HepG2 (cell line): ENCODE results near the gene UTS2R. TPM values are rescaled to one million over a fixed set of nuclear protein-coding genes. Genes with fewer than 3 reads are reported as not detected.

Experiments used
- ATF1 ChIP-seq: IDR thresholded peaks from 2 replicates; pipeline ENCODE4 v1.6.1; 2016; ENCODE audit warnings: mild to moderate bottlenecking, control low read depth
- CHCHD3 ChIP-seq: sonication (generic); formaldehyde crosslinking; IDR thresholded peaks from 2 replicates; pipeline ENCODE4 v1.8.0; 2022; ENCODE audit warnings: mild to moderate bottlenecking, missing genetic modification reagents, moderate library complexity
- HDAC1 ChIP-seq: sonication (generic); formaldehyde crosslinking; IDR thresholded peaks from 2 replicates; pipeline ENCODE4 v1.5.1; 2020; ENCODE audit warnings: mild to moderate bottlenecking, missing genetic modification reagents
- HOXD1 ChIP-seq: sonication (generic); formaldehyde crosslinking; IDR thresholded peaks from 2 replicates; pipeline ENCODE4 v1.5.0; 2020; ENCODE audit warnings: missing genetic modification reagents
- MAFK ChIP-seq, 2 experiments: IDR thresholded peaks in 1 of 2; conservative IDR thresholded peaks in 1 of 2; 2 replicates each; pipeline ENCODE4 v1.6.1; 2011; ENCODE audit warnings: improper control_type of control experiment in 2 of 2, low read length in 2 of 2
- NFE2 ChIP-seq: sonication (generic); formaldehyde crosslinking; IDR thresholded peaks from 2 replicates; pipeline ENCODE4 v1.4.0; 2020; ENCODE audit warnings: missing genetic modification reagents
- NFE2L1 ChIP-seq: sonication (generic); formaldehyde crosslinking; IDR thresholded peaks from 2 replicates; pipeline ENCODE4 v1.4.0; 2020; ENCODE audit warnings: missing genetic modification reagents, mild to moderate bottlenecking, borderline replicate concordance
- NFIC ChIP-seq: IDR thresholded peaks from 2 replicates; pipeline ENCODE4 v1.6.1; 2012; ENCODE audit warnings: mild to moderate bottlenecking, low read length, inconsistent platforms
- NR3C1 ChIP-seq: sonication (generic); formaldehyde crosslinking; IDR thresholded peaks from 2 replicates; pipeline ENCODE4 v1.4.0; 2020; ENCODE audit warnings: missing genetic modification reagents
- PAF1 ChIP-seq: IDR thresholded peaks from 2 replicates; pipeline ENCODE4 v1.6.1; 2016; ENCODE audit warnings: missing genetic modification reagents, missing compliant biosample characterization
- PCBP2 ChIP-seq: fragments of 200-400 bp; formaldehyde crosslinking; optimal IDR thresholded peaks from 2 replicates; pipeline ENCODE3; 2018; ENCODE audit warnings: low read length, low read depth; ENCODE audit not compliant: poor library complexity, severe bottlenecking
- REL ChIP-seq: sonication (generic); formaldehyde crosslinking; conservative IDR thresholded peaks from 2 replicates; pipeline ENCODE4 v1.8.0; 2022; ENCODE audit warnings: mild to moderate bottlenecking, missing genetic modification reagents, moderate library complexity
- SMARCE1 ChIP-seq: fragments of 450-650 bp; IDR thresholded peaks from 2 replicates; pipeline ENCODE4 v1.6.1; 2017; ENCODE audit warnings: borderline replicate concordance
- SOX5 ChIP-seq: IDR thresholded peaks from 2 replicates; pipeline ENCODE4 v1.6.1; 2016; ENCODE audit warnings: borderline replicate concordance
- TGIF2 ChIP-seq: IDR thresholded peaks from 2 replicates; pipeline ENCODE4 v1.6.1; 2016; ENCODE audit warnings: control low read depth, missing compliant biosample characterization
- ZC3H13 ChIP-seq: sonication (generic); formaldehyde crosslinking; IDR thresholded peaks from 2 replicates; pipeline ENCODE4 v1.8.1; 2023; ENCODE audit warnings: mild to moderate bottlenecking, missing genetic modification reagents, moderate library complexity
- ZNF136 ChIP-seq: sonication (generic); formaldehyde crosslinking; IDR thresholded peaks from 2 replicates; pipeline ENCODE4 v1.8.1; 2022; ENCODE audit warnings: low read depth, mild to moderate bottlenecking, moderate library complexity, missing genetic modification reagents
- ZNF17 ChIP-seq: sonication (generic); formaldehyde crosslinking; IDR thresholded peaks from 2 replicates; pipeline ENCODE4 v1.5.0; 2020; ENCODE audit warnings: mild to moderate bottlenecking, missing genetic modification reagents
- ZNF205 ChIP-seq: IDR thresholded peaks from 2 replicates; pipeline ENCODE4 v1.6.1; 2018; ENCODE audit warnings: missing biosample characterization, missing genetic modification reagents
- ZNF256 ChIP-seq: sonication (generic); formaldehyde crosslinking; conservative IDR thresholded peaks from 2 replicates; pipeline ENCODE4 v1.4.0; 2020; ENCODE audit warnings: missing genetic modification reagents
- ZNF331 ChIP-seq: sonication (generic); formaldehyde crosslinking; IDR thresholded peaks from 2 replicates; pipeline ENCODE4 v1.4.0; 2020; ENCODE audit warnings: missing genetic modification reagents
- ZNF468 ChIP-seq: sonication (generic); formaldehyde crosslinking; IDR thresholded peaks from 2 replicates; pipeline ENCODE4 v1.8.0; 2022; ENCODE audit warnings: mild to moderate bottlenecking, moderate library complexity, missing genetic modification reagents
- ZNF484 ChIP-seq: sonication (generic); formaldehyde crosslinking; IDR thresholded peaks from 2 replicates; pipeline ENCODE4 v1.5.1; 2020; ENCODE audit warnings: mild to moderate bottlenecking, low read depth, missing genetic modification reagents, borderline replicate concordance
- ZNF572 ChIP-seq: sonication (generic); formaldehyde crosslinking; IDR thresholded peaks from 2 replicates; pipeline ENCODE4 v1.5.1; 2020; ENCODE audit warnings: mild to moderate bottlenecking, missing genetic modification reagents
- ZNF713 ChIP-seq: sonication (generic); formaldehyde crosslinking; IDR thresholded peaks from 2 replicates; pipeline ENCODE4 v1.4.0; 2020; ENCODE audit warnings: mild to moderate bottlenecking, missing genetic modification reagents
- ZSCAN25 ChIP-seq: sonication (generic); formaldehyde crosslinking; IDR thresholded peaks from 2 replicates; pipeline ENCODE4 v1.8.0; 2022; ENCODE audit warnings: mild to moderate bottlenecking, missing genetic modification reagents
- polyA plus RNA-seq, 8 experiments: library from polyadenylated mRNA; depleted of rRNA in 3 of 8; stranded (reverse) in 7 of 8; unstranded in 1 of 8; fragments of >200 nt; fragmentation: Illumina TruSeq in 4 of 8; extraction: Trizol in 4 of 8; gene quantifications; 2 replicates each; pipeline versions ENCODE4 v1.2.1 to v1.2.3, GENCODE V29; 2011 to 2016; ENCODE audit warnings: low read depth in 4 of 8, missing spikeins in 1 of 8, mixed read lengths in 1 of 8; ENCODE audit not compliant: insufficient read depth in 1 of 8
- total RNA-seq, 5 experiments: library from RNA; depleted of rRNA; stranded (reverse); fragments of >200 nt; fragmentation: Illumina TruSeq; extraction: Trizol; gene quantifications; 2 replicates each; pipeline ENCODE4 v1.2.3, GENCODE V29; 2016; ENCODE audit warnings: low read depth in 1 of 5
- TF ChIP-seq, protein P1 (sequence below): sonication (generic); formaldehyde crosslinking; IDR thresholded peaks from 2 replicates; pipeline ENCODE4 v1.9.0; 2021; ENCODE audit warnings: missing genetic modification reagents, borderline replicate concordance
- TF ChIP-seq, protein P2 (sequence below): sonication (generic); formaldehyde crosslinking; IDR thresholded peaks from 2 replicates; pipeline ENCODE4 v1.4.0; 2020; ENCODE audit warnings: missing genetic modification reagents

The UTS2R gene
- total and polyA plus RNA-seq, 2 of the 13 experiments (the other 11 are each of a cell fraction or from before 2014, with no cell fraction given), result 0.13 to 0.15 TPM

DNA sequence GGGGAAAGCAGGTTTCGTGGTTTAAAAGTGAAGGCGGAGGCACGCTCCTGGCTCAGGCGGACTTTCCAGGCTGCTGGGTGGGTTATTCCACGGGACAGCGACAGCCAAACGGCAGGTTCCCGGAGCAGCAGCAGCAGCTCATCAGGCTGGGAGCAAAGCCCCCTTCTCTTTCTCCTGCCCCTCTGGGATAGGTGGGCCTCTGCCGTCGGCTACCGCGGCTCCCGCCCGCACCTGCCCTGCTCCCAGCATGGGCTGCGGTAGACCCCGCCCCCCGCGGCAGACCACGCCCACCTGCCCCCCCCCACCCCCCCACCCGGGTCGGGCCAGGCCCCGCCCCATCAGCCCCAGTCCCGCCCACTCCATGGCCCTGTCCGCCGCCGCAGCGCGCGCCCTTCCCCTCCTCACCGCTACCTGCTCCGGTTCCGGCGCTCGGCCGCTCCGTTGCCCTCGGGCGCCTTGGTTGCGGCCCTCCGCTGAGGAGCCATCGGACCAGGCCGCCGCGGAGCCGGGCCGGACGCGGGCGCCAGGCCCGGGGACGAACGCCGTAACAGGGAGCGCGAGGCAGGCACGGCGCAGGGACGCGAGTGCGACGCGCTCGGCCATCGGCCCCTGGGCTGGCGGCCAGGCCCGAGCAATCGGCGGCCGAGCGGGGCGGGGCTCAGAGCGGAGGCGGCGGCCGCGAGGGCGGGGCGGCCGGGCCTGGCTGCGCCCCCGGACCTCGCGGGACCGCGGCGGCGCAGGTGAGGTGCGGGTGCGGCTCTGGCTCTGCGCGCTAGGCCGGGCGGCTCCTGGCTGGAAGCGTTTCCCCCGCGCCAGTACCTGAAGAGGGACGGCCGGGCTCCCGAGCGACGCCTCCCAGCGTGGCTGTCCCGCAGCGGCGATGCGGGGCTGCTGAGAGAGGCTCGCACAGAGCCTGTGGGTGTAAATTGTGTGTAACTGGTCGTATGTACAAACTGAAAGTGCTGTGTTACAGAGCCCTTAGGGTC lies 46.7 kb downstream of the UTS2R start, which contains the start of the genes HEXD and OGFOD3 (continued):
- TF ChIP-seq, protein P1, sequence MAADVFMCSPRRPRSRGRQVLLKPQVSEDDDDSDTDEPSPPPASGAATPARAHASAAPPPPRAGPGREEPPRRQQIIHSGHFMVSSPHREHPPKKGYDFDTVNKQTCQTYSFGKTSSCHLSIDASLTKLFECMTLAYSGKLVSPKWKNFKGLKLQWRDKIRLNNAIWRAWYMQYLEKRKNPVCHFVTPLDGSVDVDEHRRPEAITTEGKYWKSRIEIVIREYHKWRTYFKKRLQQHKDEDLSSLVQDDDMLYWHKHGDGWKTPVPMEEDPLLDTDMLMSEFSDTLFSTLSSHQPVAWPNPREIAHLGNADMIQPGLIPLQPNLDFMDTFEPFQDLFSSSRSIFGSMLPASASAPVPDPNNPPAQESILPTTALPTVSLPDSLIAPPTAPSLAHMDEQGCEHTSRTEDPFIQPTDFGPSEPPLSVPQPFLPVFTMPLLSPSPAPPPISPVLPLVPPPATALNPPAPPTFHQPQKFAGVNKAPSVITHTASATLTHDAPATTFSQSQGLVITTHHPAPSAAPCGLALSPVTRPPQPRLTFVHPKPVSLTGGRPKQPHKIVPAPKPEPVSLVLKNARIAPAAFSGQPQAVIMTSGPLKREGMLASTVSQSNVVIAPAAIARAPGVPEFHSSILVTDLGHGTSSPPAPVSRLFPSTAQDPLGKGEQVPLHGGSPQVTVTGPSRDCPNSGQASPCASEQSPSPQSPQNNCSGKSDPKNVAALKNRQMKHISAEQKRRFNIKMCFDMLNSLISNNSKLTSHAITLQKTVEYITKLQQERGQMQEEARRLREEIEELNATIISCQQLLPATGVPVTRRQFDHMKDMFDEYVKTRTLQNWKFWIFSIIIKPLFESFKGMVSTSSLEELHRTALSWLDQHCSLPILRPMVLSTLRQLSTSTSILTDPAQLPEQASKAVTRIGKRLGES (CRISPR knock-in tag), result no peak; the same call in 1 of the 2 replicates
- no peak for TF ChIP-seq ZNF17
- no peak; the same call in 1 of the 2 replicates for TF ChIP-seq NFE2L1 (CRISPR knock-in tag)
- TF ChIP-seq, protein P2, sequence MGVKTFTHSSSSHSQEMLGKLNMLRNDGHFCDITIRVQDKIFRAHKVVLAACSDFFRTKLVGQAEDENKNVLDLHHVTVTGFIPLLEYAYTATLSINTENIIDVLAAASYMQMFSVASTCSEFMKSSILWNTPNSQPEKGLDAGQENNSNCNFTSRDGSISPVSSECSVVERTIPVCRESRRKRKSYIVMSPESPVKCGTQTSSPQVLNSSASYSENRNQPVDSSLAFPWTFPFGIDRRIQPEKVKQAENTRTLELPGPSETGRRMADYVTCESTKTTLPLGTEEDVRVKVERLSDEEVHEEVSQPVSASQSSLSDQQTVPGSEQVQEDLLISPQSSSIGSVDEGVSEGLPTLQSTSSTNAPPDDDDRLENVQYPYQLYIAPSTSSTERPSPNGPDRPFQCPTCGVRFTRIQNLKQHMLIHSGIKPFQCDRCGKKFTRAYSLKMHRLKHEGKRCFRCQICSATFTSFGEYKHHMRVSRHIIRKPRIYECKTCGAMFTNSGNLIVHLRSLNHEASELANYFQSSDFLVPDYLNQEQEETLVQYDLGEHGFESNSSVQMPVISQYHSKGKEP (CRISPR knock-in tag), result no peak; the same call in 1 of the 2 replicates
- TF ChIP-seq ZNF205 (CRISPR knock-in tag), result 0 out of 2 replicates have a peak, but pooled peaks have one; percentile 16
- TF ChIP-seq PCBP2, result no peak
- TF ChIP-seq HOXD1 (CRISPR knock-in tag), result peak; percentile 68; the same call in 1 of the 2 replicates
- TF ChIP-seq ZNF572 (CRISPR knock-in tag), result no peak
- TF ChIP-seq REL (CRISPR knock-in tag), result 0 out of 2 replicates have a peak, but pooled peaks have one; percentile 50
- TF ChIP-seq PAF1 (CRISPR knock-in tag), result no peak
- no peak for TF ChIP-seq ZNF256
- TF ChIP-seq ZSCAN25 (CRISPR knock-in tag), result peak; percentile 92
- TF ChIP-seq ZNF468 (CRISPR knock-in tag), result peak; percentile 70; the same call in 1 of the 2 replicates
- TF ChIP-seq ZNF136 (CRISPR knock-in tag), result no peak
- TF ChIP-seq HDAC1 (CRISPR knock-in tag), result no peak; the same call in 1 of the 2 replicates
- no peak for TF ChIP-seq SMARCE1
- no peak; a peak in 1 of 4 replicates for TF ChIP-seq MAFK (conservative IDR thresholded peaks at IDR 0.05 in 1 of 2, IDR thresholded peaks at IDR 0.05 in 1 of 2; ENCODE audit: low read length in 2 of 2)
- no peak for TF ChIP-seq NFE2 (CRISPR knock-in tag)
- no peak for TF ChIP-seq ZNF484
- peak; percentile 86 for TF ChIP-seq CHCHD3 (CRISPR knock-in tag)
- TF ChIP-seq NFIC, result no peak
- peak; percentile 85 for TF ChIP-seq ZNF331 (CRISPR knock-in tag)
- TF ChIP-seq SOX5 (CRISPR knock-in tag), result 0 out of 2 replicates have a peak, but pooled peaks have one; percentile 19
- TF ChIP-seq TGIF2 (CRISPR knock-in tag), result peak; percentile 32
- TF ChIP-seq ZC3H13 (CRISPR knock-in tag), result peak; percentile 76; the same call in 1 of the 2 replicates
- no peak for TF ChIP-seq NR3C1 (CRISPR knock-in tag)
- no peak for TF ChIP-seq ATF1
- TF ChIP-seq ZNF713 (CRISPR knock-in tag), result peak; percentile 83; the same call in 1 of the 2 replicates
